Naive thymus-derived CD8-positive, alpha-beta T cell (primary cell): ENCODE data around the gene TSEN2. TPM values are rescaled to one million over a fixed set of nuclear protein-coding genes. Genes with fewer than 3 reads are reported as not detected.
"Not testable (repeated sequence)": the region's sequence is repeated elsewhere in the genome, so short reads cannot be mapped to it uniquely, and the experiment has no call there.

ENCODE experiments used
- ATAC-seq, 2 donors: fragments of 150-1000 bp; cut with Tn5 transposase in 1 of 2; sonication (Bioruptor Pico), chemical (Tn5 transposase) in 1 of 2; 1 replicate in 1 of 2; 2 replicates in 1 of 2; pipeline ENCODE4 v1.10.0; 2021; ENCODE audit warnings: mild to moderate bottlenecking in 2 of 2, moderate library complexity in 2 of 2
- POLR2A ChIA-PET: fragments of 350-600 bp; sonication (Branson Sonifier 250); formaldehyde crosslinking; loops from one replicate; lab custom pipeline; 2021; ENCODE audit warnings: antibody characterized with exemption; lab: Charles Lee
- DNase-seq, 10 donors: peaks; one replicate each; pipeline versions ENCODE4 v3.0.0 to v3.0.0-alpha.2; 2020 to 2022
- H3K27ac Mint-ChIP-seq, 10 donors: one replicate each; pipeline ENCODE4 v1.8.0; 2020 to 2022; ENCODE audit warnings: mild to moderate bottlenecking in 10 of 10, mixed read lengths in 10 of 10, moderate library complexity in 4 of 10, inconsistent platforms in 1 of 10
- H3K27me3 Mint-ChIP-seq, 5 donors: one replicate each; pipeline ENCODE4 v1.8.0; 2021 to 2022; ENCODE audit warnings: mixed read lengths in 5 of 5
- H3K36me3 Mint-ChIP-seq, 3 donors: one replicate each; pipeline ENCODE4 v1.8.0; 2020 to 2022; ENCODE audit warnings: mixed read lengths in 3 of 3, mild to moderate bottlenecking in 2 of 3, inconsistent platforms in 1 of 3
- H3K4me1 Mint-ChIP-seq, 4 donors: one replicate each; pipeline ENCODE4 v1.8.0; 2021 to 2022; ENCODE audit warnings: mixed read lengths in 4 of 4
- H3K4me3 Mint-ChIP-seq, 10 donors: one replicate each; pipeline ENCODE4 v1.8.0; 2020 to 2022; ENCODE audit warnings: mild to moderate bottlenecking in 10 of 10, mixed read lengths in 10 of 10, moderate library complexity in 6 of 10, inconsistent platforms in 1 of 10
- H3K9me3 Mint-ChIP-seq, 9 donors: one replicate each; pipeline ENCODE4 v1.8.0; 2020 to 2022; ENCODE audit warnings: mixed read lengths in 9 of 9, mild to moderate bottlenecking in 3 of 9, inconsistent platforms in 1 of 9, moderate library complexity in 1 of 9
- polyA plus RNA-seq, 3 donors: library from polyadenylated mRNA; unstranded; fragments of 300-500 nt; fragmentation: Illumina TruSeq; gene quantifications; one replicate each; pipeline ENCODE4 v1.2.3, GENCODE V29; 2021
- total RNA-seq, 8 experiments: library from RNA in 2 of 8; stranded (reverse) in 2 of 8; gene quantifications; one replicate each; pipeline ENCODE4 v1.2.3 and lab custom pipeline; 2021 to 2026

Gene TSEN2
- total and polyA plus RNA-seq, 5 experiments from 2014 or later, result 11.9 to 26.9 (median 21.0) TPM

DNA sequence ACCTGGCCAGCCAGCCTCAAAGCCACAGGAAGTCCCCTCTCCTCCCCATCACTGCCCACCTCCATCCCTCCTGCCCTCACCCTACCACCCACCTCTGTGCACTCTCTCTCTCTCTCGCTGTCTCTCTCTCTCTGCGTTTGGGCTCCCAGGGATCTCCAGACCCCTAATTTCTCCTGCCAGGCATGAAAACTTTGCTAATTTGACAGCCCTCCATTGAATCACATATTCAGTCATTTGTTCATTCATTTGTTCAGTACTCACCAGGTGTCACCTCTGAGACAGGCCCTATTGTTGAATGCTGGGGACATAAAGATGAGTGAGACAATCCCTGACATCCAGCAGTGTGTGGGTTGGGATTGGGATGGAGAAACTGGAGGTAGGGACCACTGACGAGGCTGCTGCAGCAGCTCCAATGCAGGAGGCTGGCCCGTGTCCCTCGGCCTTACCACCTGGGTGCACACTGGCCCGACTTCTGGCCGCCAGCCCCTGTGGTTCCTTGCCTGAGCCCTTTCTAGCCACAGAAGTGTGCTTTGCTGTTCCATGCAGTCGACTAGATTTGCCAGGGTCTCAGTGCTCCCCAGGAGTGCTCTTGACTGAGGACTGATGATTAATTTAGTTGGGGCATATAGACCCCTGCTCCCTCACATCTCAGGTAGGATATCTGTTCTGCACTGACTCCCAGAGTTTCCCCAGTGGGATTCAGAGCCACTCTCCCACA lies 38.6 kb upstream of the TSEN2 start:
- Mint-ChIP-seq H3K4me1 (peaks cover 0 to 2% (median 0%) of the 10 kb centered on the region in 4 donors), H3K36me3 (no peaks in the 10 kb centered on the region), H3K4me3 (no peak overlapping the region), H3K27ac (peak overlapping the region in 1 of 10 donors; percentile 76), H3K27me3 (peaks cover 6 to 16% (median 11%) of the 10 kb centered on the region in 5 donors), H3K9me3 (no peaks in the 10 kb centered on the region)
- DNase-seq (no peak), ATAC-seq (no peak)
- POLR2A ChIA-PET, result no interaction called here

DNA sequence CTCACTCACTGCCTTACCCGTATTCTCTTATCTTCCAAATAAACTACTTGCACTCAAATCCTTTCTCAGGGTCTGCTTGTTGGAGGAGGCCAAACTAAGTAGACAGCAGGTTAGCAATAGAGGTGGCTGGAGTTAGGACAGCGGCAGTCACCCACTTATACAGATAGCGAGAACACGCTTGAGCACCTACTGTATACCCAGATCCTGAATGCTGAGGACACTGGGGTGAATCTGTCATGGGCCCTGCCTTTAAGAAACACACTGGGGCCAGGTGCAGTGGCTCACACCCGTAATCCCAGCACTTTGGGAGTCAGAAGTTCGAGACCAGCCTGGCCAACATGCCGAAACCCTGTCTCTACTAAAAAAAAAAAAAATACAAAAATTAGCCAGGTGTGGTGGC lies 38.0 kb upstream of the TSEN2 start:
- no peak for DNase-seq
- peaks cover 6 to 16% (median 11%) of the 10 kb centered on the region in 5 donors for H3K27me3 Mint-ChIP-seq
- peak overlapping the region in 2 of 10 donors; percentile 32 to 76 for H3K27ac Mint-ChIP-seq
- H3K4me3 Mint-ChIP-seq, result no peak overlapping the region
- H3K36me3 Mint-ChIP-seq, result no peaks in the 10 kb centered on the region
- ATAC-seq, result no peak
- H3K4me1 Mint-ChIP-seq, result peaks cover 0 to 2% (median 0%) of the 10 kb centered on the region in 4 donors
- no peaks in the 10 kb centered on the region for H3K9me3 Mint-ChIP-seq
- POLR2A ChIA-PET, result no interaction called here

DNA sequence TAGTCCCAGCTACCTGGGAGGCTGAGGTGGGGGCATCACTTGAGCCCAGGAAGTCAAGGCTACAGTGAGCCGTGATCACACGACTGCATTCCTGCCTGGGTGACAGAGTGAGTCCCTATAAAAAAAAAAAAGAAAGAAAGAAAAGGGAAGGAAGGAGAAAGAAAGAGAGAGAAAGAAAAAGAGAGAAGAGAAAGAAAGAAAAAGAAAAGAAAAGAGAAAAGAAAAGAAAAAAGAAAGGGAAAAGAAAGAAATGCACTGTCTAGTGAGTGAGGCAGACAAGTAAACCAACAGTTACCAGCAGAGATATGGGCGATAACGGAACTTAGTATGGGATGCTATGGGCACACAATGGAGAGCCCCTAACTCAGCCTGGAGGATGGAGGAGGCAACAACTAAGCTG lies 37.2 kb upstream of the TSEN2 start:
- ATAC-seq (no peak), DNase-seq (no peak)
- H3K27ac Mint-ChIP-seq, result peak overlapping the region in 2 of 10 donors; percentile 16 to 76
- peaks cover 6 to 16% (median 11%) of the 10 kb centered on the region in 5 donors for H3K27me3 Mint-ChIP-seq
- H3K36me3 Mint-ChIP-seq, result no peaks in the 10 kb centered on the region
- POLR2A ChIA-PET, result no interaction called here
- no peak overlapping the region for H3K4me3 Mint-ChIP-seq
- H3K4me1 Mint-ChIP-seq, result peaks cover 0 to 2% (median 0%) of the 10 kb centered on the region in 4 donors
- peaks cover 0 to 3% (median 0%) of the 10 kb centered on the region in 9 donors for H3K9me3 Mint-ChIP-seq

DNA sequence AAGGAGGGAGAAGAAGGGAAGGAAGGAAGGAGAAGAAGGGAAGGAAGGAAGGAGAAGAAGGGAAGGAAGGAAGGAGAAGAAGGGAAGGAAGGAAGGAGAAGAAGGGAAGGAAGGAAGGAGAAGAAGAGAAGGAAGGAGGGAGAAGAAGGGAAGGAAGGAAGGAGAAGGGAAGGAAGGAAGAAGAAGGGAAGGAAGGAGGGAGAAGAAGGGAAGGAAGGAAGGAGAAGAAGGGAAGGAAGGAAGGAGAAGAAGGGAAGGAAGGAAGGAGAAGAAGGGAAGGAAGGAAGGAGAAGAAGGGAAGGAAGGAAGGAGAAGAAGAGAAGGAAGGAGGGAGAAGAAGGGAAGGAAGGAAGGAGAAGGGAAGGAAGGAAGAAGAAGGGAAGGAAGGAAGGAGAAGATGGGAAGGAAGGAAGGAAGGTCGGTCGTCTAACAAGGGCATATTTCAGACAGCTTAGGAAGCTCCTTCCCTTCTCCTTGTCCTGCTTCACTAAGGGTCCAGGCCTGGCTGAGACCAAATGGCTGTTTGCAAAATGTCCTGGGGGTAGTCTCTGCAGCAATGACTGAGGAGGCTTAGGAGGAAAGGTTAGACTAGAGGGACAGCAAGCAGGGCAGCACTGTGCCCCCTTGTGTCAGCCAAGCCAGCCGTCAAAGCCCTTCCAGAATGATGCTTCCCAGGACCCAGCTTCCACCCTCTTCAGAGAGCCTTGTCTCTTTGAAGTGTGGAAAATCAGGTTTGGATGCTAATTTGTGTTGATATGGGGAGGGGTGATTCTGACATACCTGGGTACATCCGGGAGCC lies 35.7 kb upstream of the TSEN2 start:
- H3K9me3 Mint-ChIP-seq, H3K27ac Mint-ChIP-seq, POLR2A ChIA-PET, H3K27me3 Mint-ChIP-seq, H3K4me1 Mint-ChIP-seq, DNase-seq, H3K36me3 Mint-ChIP-seq, ATAC-seq: not testable (repeated sequence)
- H3K4me3 Mint-ChIP-seq, result peak overlapping the region in 1 of 10 donors; percentile 20

DNA sequence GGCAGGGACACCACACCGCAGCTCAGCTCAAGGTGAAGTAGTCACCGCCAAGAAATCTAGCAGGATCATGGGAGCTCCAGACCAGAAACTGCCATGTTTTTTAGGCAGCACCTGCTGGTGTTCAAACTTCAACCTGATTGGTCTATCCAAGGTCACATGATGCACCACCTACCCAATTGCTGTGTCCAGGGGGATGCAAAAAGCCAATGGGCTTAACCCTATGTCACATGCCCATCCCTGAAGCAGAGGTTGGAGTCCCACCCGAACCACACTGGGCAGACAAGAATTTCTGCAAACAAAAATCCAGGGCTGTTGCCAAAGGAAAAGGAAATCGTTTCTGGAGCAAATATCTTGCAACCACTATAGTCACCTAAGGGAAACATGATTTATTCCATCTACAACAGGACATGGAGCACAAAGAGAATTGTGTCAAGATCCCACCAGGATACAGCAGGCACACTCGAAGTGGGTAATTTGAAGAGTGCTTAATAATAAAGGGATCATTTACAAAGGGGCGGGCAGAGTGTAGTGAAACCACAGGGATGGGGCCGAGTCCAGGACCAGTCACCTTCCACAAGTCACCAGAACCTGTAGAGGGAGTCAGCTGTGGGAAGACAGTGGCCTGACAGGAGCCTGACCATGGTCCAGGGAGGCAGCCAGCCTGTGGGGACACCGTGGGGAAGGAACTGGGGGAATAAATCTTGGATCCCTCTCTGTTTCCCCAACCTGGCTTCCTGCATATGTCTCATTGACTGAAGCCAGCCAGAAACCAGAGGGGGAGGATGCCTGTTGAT lies 34.2 kb upstream of the TSEN2 start:
- Mint-ChIP-seq H3K4me1 (no peaks in the 10 kb centered on the region), H3K36me3 (no peaks in the 10 kb centered on the region), H3K9me3 (peaks cover 0 to 3% (median 0%) of the 10 kb centered on the region in 9 donors), H3K27ac (no peak overlapping the region), H3K27me3 (peaks cover 0 to 4% (median 1%) of the 10 kb centered on the region in 5 donors), H3K4me3 (no peak overlapping the region)
- DNase-seq (no peak), ATAC-seq (no peak)
- POLR2A ChIA-PET, result no interaction called here

DNA sequence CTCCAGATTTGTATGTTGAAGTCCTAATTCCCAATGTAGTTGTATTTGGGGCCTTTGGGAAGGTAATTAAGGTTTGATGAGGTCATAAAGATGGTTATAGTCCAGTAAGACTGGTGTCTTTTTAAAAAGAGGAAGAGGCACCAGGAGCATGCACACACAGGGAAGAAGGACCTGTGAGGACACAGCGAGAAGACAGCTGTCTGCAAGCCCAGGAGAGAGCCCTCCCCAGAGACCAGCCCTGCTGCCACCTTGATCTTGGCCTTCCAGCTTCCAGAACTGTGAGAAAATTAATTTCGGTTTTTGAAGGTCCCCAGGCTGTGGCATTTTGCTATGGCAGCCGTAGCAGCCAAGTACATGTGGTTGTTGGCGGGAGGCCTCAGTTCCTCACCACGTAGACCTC lies 32.8 kb upstream of the TSEN2 start:
- no peaks in the 10 kb centered on the region for H3K36me3 Mint-ChIP-seq
- H3K27me3 Mint-ChIP-seq, result no peaks in the 10 kb centered on the region
- DNase-seq, result no peak
- POLR2A ChIA-PET, result no interaction called here
- no peak for ATAC-seq
- no peak overlapping the region for H3K4me3 Mint-ChIP-seq
- no peak overlapping the region for H3K27ac Mint-ChIP-seq
- H3K4me1 Mint-ChIP-seq, result no peaks in the 10 kb centered on the region
- peaks cover 0 to 3% (median 0%) of the 10 kb centered on the region in 9 donors for H3K9me3 Mint-ChIP-seq

DNA sequence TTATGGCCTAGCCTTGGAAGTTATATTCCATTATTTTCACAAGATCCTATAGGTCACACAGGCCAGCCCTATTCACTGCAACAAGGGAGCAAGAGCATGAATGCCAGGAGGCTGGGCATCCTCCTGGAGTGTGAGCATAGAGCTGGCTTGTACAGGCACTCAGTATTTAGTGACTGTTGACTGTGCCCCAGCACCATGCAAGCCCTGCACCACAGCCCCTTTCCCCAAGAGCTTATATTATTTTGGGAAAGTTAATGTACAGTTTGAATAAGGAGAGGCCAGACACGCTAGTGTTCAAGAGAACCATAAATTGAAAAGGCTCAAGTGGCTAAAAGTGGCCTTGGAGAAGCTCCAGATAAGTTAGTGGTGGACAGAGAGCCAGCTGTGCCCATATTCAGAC lies 32.3 kb upstream of the TSEN2 start:
- DNase-seq, result no peak
- Mint-ChIP-seq H3K27ac (no peak overlapping the region), H3K9me3 (peaks cover 0 to 3% (median 0%) of the 10 kb centered on the region in 9 donors), H3K36me3 (no peaks in the 10 kb centered on the region), H3K27me3 (no peaks in the 10 kb centered on the region), H3K4me1 (no peaks in the 10 kb centered on the region), H3K4me3 (no peak overlapping the region)
- ATAC-seq, result no peak
- POLR2A ChIA-PET, result no interaction called here

DNA sequence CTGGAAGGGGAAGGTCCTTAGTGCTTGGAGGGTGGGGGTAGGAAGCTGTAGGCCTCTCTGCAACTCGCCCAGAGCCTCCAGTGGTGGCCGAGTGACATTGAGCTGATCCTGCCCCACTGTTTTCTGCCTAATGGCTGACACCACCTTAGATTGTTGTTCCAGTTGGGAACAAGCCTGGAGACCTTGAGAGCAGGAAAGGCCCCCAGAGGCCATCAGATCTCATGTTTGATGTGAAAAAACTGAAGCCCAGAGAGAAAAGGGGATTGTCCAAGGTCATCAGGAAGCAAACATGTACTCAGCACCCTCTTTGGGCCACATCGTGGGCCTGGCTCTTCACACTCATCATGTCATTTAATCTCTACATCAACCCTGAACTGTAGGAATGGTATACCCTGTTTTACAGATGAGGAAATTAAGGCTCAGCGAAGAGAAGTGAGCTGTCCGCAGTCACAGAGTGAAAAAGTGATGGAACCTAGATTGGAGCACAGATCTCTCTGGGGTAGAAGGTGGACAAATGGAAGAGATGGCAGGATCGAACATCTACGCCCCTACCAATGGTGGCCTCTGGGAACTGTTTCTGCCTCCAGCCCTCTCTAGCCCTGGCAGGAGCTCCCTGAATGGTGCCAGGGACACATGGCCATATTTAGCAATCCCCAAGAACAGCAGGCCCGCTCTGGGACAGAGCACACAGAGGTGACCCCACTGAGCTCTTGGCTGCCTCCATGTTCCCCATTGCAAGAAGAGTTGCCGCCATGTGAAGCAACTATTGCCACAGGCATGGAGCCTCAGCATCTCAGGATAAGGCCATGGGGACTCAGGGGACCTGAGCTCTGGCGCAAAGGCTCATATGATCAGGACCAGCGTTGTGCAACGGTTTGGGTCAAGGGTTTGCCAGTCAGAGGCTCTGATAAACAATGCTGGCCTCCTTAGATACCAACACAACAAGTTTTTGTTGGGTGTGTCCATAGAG lies 31.6 kb upstream of the TSEN2 start:
- POLR2A ChIA-PET, result no interaction called here
- H3K27me3 Mint-ChIP-seq, result no peaks in the 10 kb centered on the region
- no peak overlapping the region for H3K4me3 Mint-ChIP-seq
- no peak overlapping the region for H3K27ac Mint-ChIP-seq
- DNase-seq (no peak), ATAC-seq (no peak)
- peaks cover 0 to 3% (median 0%) of the 10 kb centered on the region in 9 donors for H3K9me3 Mint-ChIP-seq
- no peaks in the 10 kb centered on the region for H3K4me1 Mint-ChIP-seq
- H3K36me3 Mint-ChIP-seq, result no peaks in the 10 kb centered on the region

DNA sequence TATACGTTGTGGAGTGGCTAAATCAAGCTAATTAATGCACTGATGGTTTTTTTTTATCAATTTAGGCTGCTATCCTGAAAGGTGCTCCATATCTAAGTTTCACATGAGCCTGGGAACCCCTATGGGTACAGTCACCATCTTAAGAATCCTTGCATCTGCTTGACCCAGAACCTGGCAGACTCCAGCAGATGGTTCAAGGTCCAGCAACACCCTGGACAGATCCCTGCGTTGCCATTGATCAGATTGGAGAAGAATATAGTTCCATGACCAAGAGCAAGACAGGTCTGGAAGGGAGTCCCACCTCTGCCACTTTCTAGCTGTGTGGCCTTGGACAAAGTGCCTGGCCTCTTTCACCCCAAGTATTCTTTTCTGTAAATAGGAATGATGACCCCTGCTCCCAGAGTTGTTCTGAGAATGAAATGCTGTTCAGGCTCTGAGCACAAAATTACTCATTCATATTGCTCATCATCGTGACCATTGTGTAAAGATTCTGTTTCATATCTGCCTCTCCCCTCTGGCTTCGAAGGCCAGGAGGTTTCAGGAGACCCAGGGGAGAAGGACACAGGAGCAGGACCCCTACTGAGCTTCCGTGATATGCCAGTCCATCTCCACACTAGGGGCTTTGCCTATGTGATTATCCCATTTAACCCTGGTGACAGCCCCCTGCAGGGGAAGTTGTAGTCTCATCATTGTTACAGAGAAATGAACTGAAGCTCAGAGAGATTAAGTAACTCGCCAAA lies 30.0 kb upstream of the TSEN2 start:
- Mint-ChIP-seq H3K36me3 (no peaks in the 10 kb centered on the region), H3K4me1 (no peaks in the 10 kb centered on the region), H3K27me3 (no peaks in the 10 kb centered on the region), H3K27ac (peak overlapping the region in 1 of 10 donors; percentile 56), H3K4me3 (no peak overlapping the region), H3K9me3 (peaks cover 0 to 3% (median 0%) of the 10 kb centered on the region in 9 donors)
- POLR2A ChIA-PET, result no interaction called here
- DNase-seq (no peak), ATAC-seq (no peak)

DNA sequence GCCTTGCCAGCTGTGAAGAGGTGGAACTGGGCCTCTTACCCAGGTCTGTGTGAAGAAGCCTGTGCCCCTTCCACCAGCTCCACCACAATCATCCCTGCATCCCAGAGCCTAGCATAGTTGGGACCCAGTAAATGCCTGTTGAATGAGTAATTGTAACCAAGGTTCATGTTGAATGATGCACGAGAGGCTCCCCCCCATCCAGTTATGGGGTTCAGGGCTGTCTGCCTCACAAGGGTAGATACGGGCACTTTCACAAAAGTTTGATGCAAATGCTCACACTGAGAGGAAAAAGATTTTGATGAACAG lies 29.5 kb upstream of the TSEN2 start:
- H3K27ac Mint-ChIP-seq, result peak overlapping the region in 1 of 10 donors; percentile 56
- peaks cover 0 to 3% (median 0%) of the 10 kb centered on the region in 9 donors for H3K9me3 Mint-ChIP-seq
- no peak overlapping the region for H3K4me3 Mint-ChIP-seq
- ATAC-seq (no peak), DNase-seq (no peak)
- H3K4me1 Mint-ChIP-seq, result no peaks in the 10 kb centered on the region
- H3K36me3 Mint-ChIP-seq, result no peaks in the 10 kb centered on the region
- POLR2A ChIA-PET, result no interaction called here
- H3K27me3 Mint-ChIP-seq, result no peaks in the 10 kb centered on the region

DNA sequence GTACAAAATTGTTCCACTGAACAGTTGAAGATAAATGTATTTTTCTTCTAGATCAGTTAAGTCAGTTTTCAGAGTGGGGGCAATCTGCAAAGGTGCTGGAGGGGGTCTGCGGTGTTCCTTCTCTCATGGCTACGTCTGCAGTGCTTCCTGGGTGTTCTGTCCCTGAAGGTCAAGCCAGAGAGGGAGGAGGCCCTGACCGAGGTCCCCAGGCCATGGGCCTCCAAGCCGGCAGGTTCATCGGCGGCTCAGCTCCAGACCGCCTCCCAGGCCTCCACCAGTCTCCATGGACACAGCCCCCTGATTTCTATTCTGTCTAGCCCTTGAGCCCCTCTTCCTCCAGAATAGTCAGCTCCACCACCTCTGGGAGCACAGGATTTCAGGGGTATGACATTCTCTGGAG lies 28.5 kb upstream of the TSEN2 start:
- DNase-seq, result no peak
- Mint-ChIP-seq H3K4me3 (no peak overlapping the region), H3K9me3 (peaks cover 0 to 3% (median 0%) of the 10 kb centered on the region in 9 donors), H3K36me3 (no peaks in the 10 kb centered on the region), H3K27me3 (no peaks in the 10 kb centered on the region), H3K27ac (no peak overlapping the region), H3K4me1 (no peaks in the 10 kb centered on the region)
- POLR2A ChIA-PET, result no interaction called here
- ATAC-seq, result no peak
